Ovary (tissue), 3 donors: ENCODE results near the gene PAQR4.

Experiments used
- CTCF ChIP-seq, 3 donors: fragments of 450-650 bp in 2 of 3; fragments of 200-600 bp in 1 of 3; IDR thresholded peaks; one replicate each; pipeline versions ENCODE4 v1.5.1 to v1.8.0; 2016 to 2022; ENCODE audit warnings: antibody characterized with exemption in 3 of 3, mild to moderate bottlenecking in 1 of 3
- POLR2A ChIP-seq: fragments of 450-650 bp; IDR thresholded peaks from one replicate; pipeline ENCODE4 v1.6.1; 2017; ENCODE audit warnings: antibody characterized with exemption, mild to moderate bottlenecking, moderate library complexity
- donor health status: DM: no; HTN: no; CAD: no.

GRCh38 chr16:2974319-2975056 lies 5.3 kb downstream of the PAQR4 start:
- TF ChIP-seq CTCF (IDR thresholded peaks at IDR 0.05): no peak
- TF ChIP-seq POLR2A: no peak
